AG10803 (cell line): ENCODE results near the gene CYB561D1.

ENCODE experiments used
- DNase-seq: peaks from one replicate; pipeline ENCODE4 v3.0.0; 2010; ENCODE audit warnings: low read depth
- H3K4me3 ChIP-seq: 2 replicates; pipeline ENCODE4 v1.5.1; 2011; ENCODE audit warnings: mild to moderate bottlenecking, low read length, control low read depth
- TF ChIP-seq, protein P1 (sequence below): conservative IDR thresholded peaks from 2 replicates; pipeline ENCODE4 v1.5.1; 2011; ENCODE audit warnings: mild to moderate bottlenecking, low read length, control low read depth, inconsistent platforms

Gene CYB561D1

GRCh38 chr1:109542657-109543056 is 48.8 kb downstream of the CYB561D1 start:
- TF ChIP-seq, protein P1, sequence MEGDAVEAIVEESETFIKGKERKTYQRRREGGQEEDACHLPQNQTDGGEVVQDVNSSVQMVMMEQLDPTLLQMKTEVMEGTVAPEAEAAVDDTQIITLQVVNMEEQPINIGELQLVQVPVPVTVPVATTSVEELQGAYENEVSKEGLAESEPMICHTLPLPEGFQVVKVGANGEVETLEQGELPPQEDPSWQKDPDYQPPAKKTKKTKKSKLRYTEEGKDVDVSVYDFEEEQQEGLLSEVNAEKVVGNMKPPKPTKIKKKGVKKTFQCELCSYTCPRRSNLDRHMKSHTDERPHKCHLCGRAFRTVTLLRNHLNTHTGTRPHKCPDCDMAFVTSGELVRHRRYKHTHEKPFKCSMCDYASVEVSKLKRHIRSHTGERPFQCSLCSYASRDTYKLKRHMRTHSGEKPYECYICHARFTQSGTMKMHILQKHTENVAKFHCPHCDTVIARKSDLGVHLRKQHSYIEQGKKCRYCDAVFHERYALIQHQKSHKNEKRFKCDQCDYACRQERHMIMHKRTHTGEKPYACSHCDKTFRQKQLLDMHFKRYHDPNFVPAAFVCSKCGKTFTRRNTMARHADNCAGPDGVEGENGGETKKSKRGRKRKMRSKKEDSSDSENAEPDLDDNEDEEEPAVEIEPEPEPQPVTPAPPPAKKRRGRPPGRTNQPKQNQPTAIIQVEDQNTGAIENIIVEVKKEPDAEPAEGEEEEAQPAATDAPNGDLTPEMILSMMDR = no peak
- H3K4me3 ChIP-seq = no peak overlapping the region
- DNase-seq = no peak

GRCh38 chr1:109543283-109543987 is 49.5 kb downstream of the CYB561D1 start:
- TF ChIP-seq, protein P1 = no peak
- no peak overlapping the region for H3K4me3 ChIP-seq
- DNase-seq = no peak

DNA sequence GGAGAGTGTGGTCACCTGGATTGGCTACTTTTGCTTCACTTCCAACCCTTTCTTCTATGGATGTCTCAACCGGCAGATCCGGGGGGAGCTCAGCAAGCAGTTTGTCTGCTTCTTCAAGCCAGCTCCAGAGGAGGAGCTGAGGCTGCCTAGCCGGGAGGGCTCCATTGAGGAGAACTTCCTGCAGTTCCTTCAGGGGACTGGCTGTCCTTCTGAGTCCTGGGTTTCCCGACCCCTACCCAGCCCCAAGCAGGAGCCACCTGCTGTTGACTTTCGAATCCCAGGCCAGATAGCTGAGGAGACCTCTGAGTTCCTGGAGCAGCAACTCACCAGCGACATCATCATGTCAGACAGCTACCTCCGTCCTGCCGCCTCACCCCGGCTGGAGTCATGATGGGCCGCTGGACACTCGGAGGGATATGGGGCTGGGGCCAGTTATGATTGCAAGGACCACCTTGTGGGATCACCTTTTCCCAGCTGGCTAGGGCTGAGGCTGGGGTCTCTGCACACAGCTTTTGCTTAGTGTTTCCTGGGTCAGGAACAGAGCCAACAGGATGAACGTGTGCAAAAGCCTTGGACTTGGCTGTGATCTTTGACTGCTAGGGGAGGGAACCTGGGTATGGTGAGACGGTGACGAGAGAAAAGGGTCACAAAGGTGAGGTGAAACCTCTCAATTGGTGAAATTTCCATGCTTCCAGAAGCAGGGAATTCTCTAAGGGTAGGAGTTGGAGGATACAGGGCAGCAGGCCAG is 50.3 kb downstream of the CYB561D1 start:
- TF ChIP-seq, protein P1 = no peak
- no peak for DNase-seq

DNA sequence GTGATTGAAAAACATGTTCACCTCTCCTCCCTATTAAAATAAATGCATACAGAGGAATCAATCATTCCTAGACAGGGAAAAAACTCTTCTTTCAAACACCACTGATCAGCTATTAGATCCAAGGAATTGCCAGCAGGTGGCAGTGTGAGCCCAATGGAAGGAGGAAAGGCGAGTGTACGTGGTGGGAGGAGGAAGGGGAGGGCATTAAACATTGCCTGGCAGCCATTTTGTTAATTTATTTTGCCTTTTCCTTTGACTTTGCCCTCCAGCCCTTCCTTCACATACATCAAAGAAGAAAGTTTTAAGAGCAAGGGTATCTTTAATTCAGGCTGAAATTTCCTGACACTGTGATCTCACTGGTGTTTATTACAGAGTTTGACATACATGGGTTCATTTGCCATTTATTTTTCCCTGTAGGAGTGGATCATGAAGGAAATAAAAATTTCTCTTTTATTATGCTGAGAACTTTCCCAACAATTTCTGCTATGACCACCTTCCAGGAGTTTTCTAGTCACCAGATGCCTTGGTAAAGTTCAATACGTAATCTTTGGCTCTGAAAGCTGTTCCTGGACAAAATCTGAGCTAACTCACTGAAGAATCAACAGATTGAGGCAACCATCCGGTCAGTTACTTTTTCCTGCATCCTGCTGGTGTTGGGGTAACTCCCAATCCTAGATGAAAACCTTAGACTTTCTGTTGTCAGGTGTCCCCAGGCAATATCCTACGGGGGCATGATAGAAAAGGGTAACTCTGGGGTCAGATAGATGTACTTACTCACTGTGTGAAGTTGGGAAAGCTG is 52.6 kb downstream of the CYB561D1 start:
- peak overlapping the region; percentile 98 for H3K4me3 ChIP-seq
- peak; percentile 84 for DNase-seq
- TF ChIP-seq, protein P1 = peak; percentile 91

More for the DNA sequence above, 50.3 kb downstream of the CYB561D1 start:
- no peak overlapping the region for H3K4me3 ChIP-seq

- H3K4me3 ChIP-seq = peak overlapping the region; percentile 98
- TF ChIP-seq, protein P1 = no peak
- no peak for DNase-seq
Measured at GRCh38 chr1:109547463-109548320, 53.8 kb downstream of the CYB561D1 start.
